Camera-type eye (tissue), 1 donor: ENCODE results near the gene FGF13. TPM values are rescaled to one million over a fixed set of nuclear protein-coding genes. Genes with fewer than 3 reads are reported as not detected.

Source experiments
- total RNA-seq: library from RNA; depleted of rRNA; stranded (reverse); fragments of >200 nt; gene quantifications from one replicate; pipeline ENCODE4 v1.2.3, GENCODE V29; 2014

Gene FGF13
- total RNA-seq: 42.1 TPM

DNA sequence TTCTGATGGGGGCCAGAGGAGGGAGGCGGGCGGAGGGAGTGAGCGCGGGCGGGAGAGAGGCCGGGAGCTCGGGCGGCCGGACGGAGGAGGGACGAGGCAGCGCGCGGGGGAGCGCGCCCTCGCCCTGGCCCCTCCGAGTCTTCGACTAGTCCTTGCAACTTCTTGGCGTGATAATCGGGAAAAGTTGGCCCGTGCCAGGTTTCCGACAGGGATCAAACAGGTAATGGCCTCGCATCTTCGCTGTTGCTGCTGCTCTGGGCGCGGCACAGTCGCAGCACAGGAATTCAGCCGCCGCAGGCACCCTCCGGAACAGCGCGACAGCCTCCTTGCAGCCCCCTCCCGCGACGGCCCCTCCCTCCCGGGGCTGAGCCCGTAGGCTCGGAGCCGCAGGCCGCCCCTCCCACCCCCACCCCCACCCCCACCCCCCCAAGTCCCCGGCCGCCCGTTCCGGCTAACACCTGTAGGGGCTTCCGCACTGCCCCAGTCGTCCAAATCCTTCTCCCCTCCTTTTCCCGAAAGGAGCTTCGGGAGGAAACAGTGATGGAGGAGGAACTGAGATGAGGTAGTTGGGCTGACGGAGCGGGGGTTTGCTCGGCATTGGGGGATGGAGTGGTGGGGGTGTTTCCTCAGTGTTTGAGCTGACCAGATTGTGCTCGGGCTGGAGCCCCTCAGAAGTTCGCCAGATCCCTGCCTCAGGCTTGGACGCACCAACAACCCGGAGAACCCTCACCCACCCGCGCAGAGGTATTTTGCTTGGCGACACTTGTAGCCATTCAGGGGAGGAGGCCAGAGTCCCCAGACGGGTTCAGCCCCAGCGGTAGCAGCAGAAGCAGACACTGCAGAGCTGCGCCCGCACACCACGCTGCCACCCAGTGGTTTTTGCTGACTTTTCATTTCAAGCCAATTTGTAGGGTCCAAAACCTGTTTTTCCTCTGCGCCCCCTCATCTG, at the start of gene FGF13:
TSS of gene FGF13 (minus strand) at position 319 of the 949 bp plus-strand sequence. CDS start 714 bp downstream, outside the sequence.

